Mesendoderm (in vitro differentiated cells): ENCODE measurements around the gene WDR64.

Source experiments
- DNase-seq: peaks from one replicate; pipeline ENCODE4 v3.0.0; 2013
- H2AK5ac ChIP-seq: 2 replicates; pipeline ENCODE4 v1.6.1; 2013; ENCODE audit warnings: low read length, inconsistent platforms
- H2BK120ac ChIP-seq: 2 replicates; pipeline ENCODE4 v1.6.1; 2013; ENCODE audit warnings: low read depth, mild to moderate bottlenecking, low read length, moderate library complexity, mixed read lengths
- H2BK15ac ChIP-seq: replicated peaks from 2 replicates; pipeline ENCODE4 v1.6.1; 2013; ENCODE audit warnings: low read depth, mild to moderate bottlenecking, moderate library complexity
- H2BK5ac ChIP-seq: 2 replicates; pipeline ENCODE4 v1.6.1; 2013; ENCODE audit warnings: low read length, inconsistent platforms
- H3K18ac ChIP-seq: 2 replicates; pipeline ENCODE4 v1.6.1; 2013; ENCODE audit warnings: mild to moderate bottlenecking, low read length, mixed read lengths
- H3K23ac ChIP-seq: one replicate; pipeline ENCODE4 v1.6.1; 2013; ENCODE audit warnings: low read length
- H3K27ac ChIP-seq: 2 replicates; pipeline ENCODE4 v1.5.1; 2013; ENCODE audit warnings: low read depth, mild to moderate bottlenecking, inconsistent platforms, low read length, moderate library complexity
- H3K27me3 ChIP-seq: 2 replicates; pipeline ENCODE4 v1.6.1; 2013; ENCODE audit warnings: low read length, control low read depth, mild to moderate bottlenecking, inconsistent platforms; ENCODE audit not compliant: insufficient read depth, poor library complexity
- H3K36me3 ChIP-seq: 2 replicates; pipeline ENCODE4 v1.6.1; 2013; ENCODE audit warnings: low read length, inconsistent platforms; ENCODE audit not compliant: control insufficient read depth, insufficient read depth
- H3K4ac ChIP-seq: one replicate; pipeline ENCODE4 v1.6.1; 2013; ENCODE audit warnings: low read depth, mild to moderate bottlenecking, low read length, moderate library complexity
- H3K4me1 ChIP-seq: 2 replicates; pipeline ENCODE4 v1.6.1; 2013; ENCODE audit warnings: low read depth, low read length, inconsistent platforms; ENCODE audit not compliant: control insufficient read depth
- H3K4me2 ChIP-seq: 2 replicates; pipeline ENCODE4 v1.6.1; 2013; ENCODE audit warnings: low read length
- H3K4me3 ChIP-seq: 2 replicates; pipeline ENCODE4 v1.5.1; 2013; ENCODE audit warnings: mild to moderate bottlenecking, low read length
- H3K56ac ChIP-seq: one replicate; pipeline ENCODE4 v1.6.1; 2013; ENCODE audit warnings: low read length
- H3K79me1 ChIP-seq: 2 replicates; pipeline ENCODE4 v1.6.1; 2013; ENCODE audit warnings: low read length, inconsistent platforms
- H3K79me2 ChIP-seq: 2 replicates; pipeline ENCODE4 v1.6.1; 2013; ENCODE audit warnings: mild to moderate bottlenecking, low read length; ENCODE audit not compliant: control insufficient read depth, insufficient read depth
- H3K9ac ChIP-seq: 2 replicates; pipeline ENCODE4 v1.6.1; 2013; ENCODE audit warnings: low read length, inconsistent platforms
- H4K5ac ChIP-seq: one replicate; pipeline ENCODE4 v1.6.1; 2013; ENCODE audit warnings: low read length
- H4K8ac ChIP-seq: one replicate; pipeline ENCODE4 v1.6.1; 2013; ENCODE audit warnings: low read depth, mild to moderate bottlenecking, control low read depth, low read length, moderate library complexity
- WGBS: extraction: QIAGEN DNeasy Blood & Tissue Kit; methylation state at CpG from one replicate; pipeline ENCODE4 v1.1.7; 2013; ENCODE audit warnings: low lambda C conversion rate, missing lambda C conversion rate; ENCODE audit not compliant: insufficient coverage; ENCODE audit errors: extremely low coverage; 5-methylcytosine and 5-hydroxymethylcytosine counted together

Gene WDR64

DNA sequence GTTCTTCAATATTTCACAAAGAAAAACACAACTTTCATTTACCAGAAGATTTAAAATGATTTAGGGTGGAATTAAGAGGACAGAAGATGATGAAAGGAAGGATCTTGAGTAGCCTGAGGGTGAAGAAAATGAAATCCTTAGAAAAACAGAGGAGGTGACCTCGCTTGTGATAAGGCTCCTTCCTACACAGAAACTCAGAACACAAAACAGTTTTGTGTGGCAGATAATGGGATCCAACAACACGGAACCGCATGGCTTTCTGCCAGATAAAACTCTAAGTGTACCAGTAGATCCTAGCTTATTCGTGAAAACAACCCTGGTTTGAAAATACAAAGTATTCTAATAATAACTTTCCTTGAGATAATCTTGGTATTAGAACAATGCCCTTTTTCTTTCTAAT, 121.9 kb downstream of the WDR64 start:
- no CpG with 5 or more reads among the region's 4 CpGs for WGBS
- H4K8ac ChIP-seq = no peak overlapping the region
- no peak overlapping the region for H3K56ac ChIP-seq
- no peak overlapping the region for H2AK5ac ChIP-seq
- no peak overlapping the region for H2BK5ac ChIP-seq
- no peak overlapping the region for H3K27ac ChIP-seq
- DNase-seq = no peak
- no peak overlapping the region for H3K4ac ChIP-seq
- H3K4me3 ChIP-seq = no peak overlapping the region
- H3K4me1 ChIP-seq = no peaks in the 10 kb centered on the region
- no peaks in the 10 kb centered on the region for H3K79me2 ChIP-seq
- H3K23ac ChIP-seq = no peak overlapping the region
- H3K79me1 ChIP-seq = no peaks in the 10 kb centered on the region
- H2BK15ac ChIP-seq = no peak overlapping the region
- no peak overlapping the region for H3K18ac ChIP-seq
- H3K4me2 ChIP-seq = no peak overlapping the region
- H3K27me3 ChIP-seq = no peaks in the 10 kb centered on the region
- H2BK120ac ChIP-seq = no peak overlapping the region
- no peak overlapping the region for H4K5ac ChIP-seq
- H3K36me3 ChIP-seq = no peaks in the 10 kb centered on the region
- no peak overlapping the region for H3K9ac ChIP-seq

DNA sequence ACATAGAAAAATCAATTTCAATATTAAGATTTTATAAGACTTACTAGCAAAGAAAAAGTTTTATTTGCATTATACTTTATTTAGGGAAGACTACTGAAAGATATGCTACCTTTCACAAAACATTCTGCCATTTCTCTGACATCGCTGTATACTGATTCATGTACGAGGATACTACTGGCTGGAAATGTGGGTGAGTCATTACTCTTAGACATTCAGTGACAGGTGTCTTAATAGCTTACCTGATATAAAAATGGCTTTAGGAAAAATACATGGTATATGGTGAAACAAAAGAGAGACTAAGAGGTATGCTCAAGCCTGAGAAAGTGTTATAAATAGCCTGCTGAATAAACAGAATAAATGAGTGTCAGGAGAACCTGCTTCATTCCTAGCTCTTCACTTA, 122.9 kb downstream of the WDR64 start:
- H3K36me3 ChIP-seq = no peaks in the 10 kb centered on the region
- H3K4me2 ChIP-seq = no peak overlapping the region
- no peak overlapping the region for H3K4ac ChIP-seq
- H3K4me1 ChIP-seq = no peaks in the 10 kb centered on the region
- no peaks in the 10 kb centered on the region for H3K79me1 ChIP-seq
- H4K8ac ChIP-seq = no peak overlapping the region
- H3K27me3 ChIP-seq = no peaks in the 10 kb centered on the region
- WGBS = no CpG with 5 or more reads among the region's 2 CpGs
- no peak overlapping the region for H3K23ac ChIP-seq
- no peaks in the 10 kb centered on the region for H3K79me2 ChIP-seq
- no peak overlapping the region for H3K4me3 ChIP-seq
- H2BK5ac ChIP-seq = no peak overlapping the region
- H3K18ac ChIP-seq = no peak overlapping the region
- H2AK5ac ChIP-seq = no peak overlapping the region
- H3K56ac ChIP-seq = no peak overlapping the region
- no peak overlapping the region for H4K5ac ChIP-seq
- no peak overlapping the region for H2BK15ac ChIP-seq
- no peak for DNase-seq
- H2BK120ac ChIP-seq = no peak overlapping the region
- no peak overlapping the region for H3K27ac ChIP-seq
- H3K9ac ChIP-seq = no peak overlapping the region

DNA sequence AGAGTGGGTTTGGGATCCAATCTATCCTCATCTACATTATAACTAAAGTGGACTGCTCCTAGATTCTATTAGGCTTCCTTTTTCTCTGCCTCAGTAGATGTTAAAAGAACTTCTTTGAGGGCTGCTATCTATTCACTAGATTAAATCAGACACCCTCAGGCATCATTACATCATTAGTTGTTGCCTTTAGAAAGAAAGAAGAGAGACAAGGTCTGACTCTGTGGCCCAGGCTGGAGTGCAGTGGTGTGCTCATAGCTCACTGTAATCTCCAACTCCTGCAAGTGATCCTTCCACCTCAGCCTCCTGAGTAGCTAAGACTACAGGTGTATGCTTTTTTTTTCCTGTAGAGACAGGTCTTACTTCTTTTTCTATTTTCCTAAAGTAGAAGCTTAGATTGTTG, 124.8 kb downstream of the WDR64 start:
- Histone ChIP-seq H3K4ac (no peak overlapping the region), H4K5ac (no peak overlapping the region), H3K79me1 (no peaks in the 10 kb centered on the region), H3K4me3 (no peak overlapping the region), H3K79me2 (no peaks in the 10 kb centered on the region), H3K9ac (no peak overlapping the region), H3K56ac (no peak overlapping the region), H3K18ac (no peak overlapping the region), H3K27ac (no peak overlapping the region), H3K4me2 (no peak overlapping the region), H2BK5ac (no peak overlapping the region), H2AK5ac (no peak overlapping the region), H3K4me1 (no peaks in the 10 kb centered on the region), H2BK15ac (no peak overlapping the region), H3K27me3 (no peaks in the 10 kb centered on the region), H3K23ac (no peak overlapping the region), H3K36me3 (no peaks in the 10 kb centered on the region), H2BK120ac (no peak overlapping the region), H4K8ac (no peak overlapping the region)
- DNase-seq = peak; percentile 34

DNA sequence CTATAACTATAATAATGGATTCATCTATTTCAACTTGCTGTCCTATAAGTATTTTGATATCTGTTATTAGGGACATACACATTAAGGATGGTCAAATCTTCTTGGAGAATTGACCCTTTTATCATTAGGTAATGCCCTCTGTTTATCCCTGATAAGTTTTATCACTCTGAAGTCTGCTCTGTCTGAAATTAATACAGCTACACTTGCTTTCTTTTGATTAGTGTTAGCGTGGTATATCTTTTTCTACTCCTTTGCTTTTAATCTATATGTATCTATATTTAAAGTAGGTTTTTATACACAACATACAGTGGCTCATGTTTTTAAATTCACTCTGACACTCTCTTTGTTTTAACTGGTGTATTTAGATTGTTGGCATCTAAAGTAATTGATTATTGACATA, 126.0 kb downstream of the WDR64 start:
- Histone ChIP-seq H3K4me2 (no peak overlapping the region), H3K36me3 (no peaks in the 10 kb centered on the region), H3K4me1 (no peaks in the 10 kb centered on the region), H3K27me3 (no peaks in the 10 kb centered on the region), H2BK120ac (no peak overlapping the region), H3K4me3 (no peak overlapping the region), H3K9ac (no peak overlapping the region), H4K8ac (no peak overlapping the region), H2BK15ac (no peak overlapping the region), H4K5ac (no peak overlapping the region), H3K79me2 (no peaks in the 10 kb centered on the region), H3K56ac (no peak overlapping the region), H3K79me1 (no peaks in the 10 kb centered on the region), H3K23ac (no peak overlapping the region), H3K27ac (no peak overlapping the region), H2BK5ac (no peak overlapping the region), H3K4ac (no peak overlapping the region), H3K18ac (no peak overlapping the region), H2AK5ac (no peak overlapping the region)
- no peak for DNase-seq
- no CpG with 5 or more reads among the region's 1 CpG for WGBS

DNA sequence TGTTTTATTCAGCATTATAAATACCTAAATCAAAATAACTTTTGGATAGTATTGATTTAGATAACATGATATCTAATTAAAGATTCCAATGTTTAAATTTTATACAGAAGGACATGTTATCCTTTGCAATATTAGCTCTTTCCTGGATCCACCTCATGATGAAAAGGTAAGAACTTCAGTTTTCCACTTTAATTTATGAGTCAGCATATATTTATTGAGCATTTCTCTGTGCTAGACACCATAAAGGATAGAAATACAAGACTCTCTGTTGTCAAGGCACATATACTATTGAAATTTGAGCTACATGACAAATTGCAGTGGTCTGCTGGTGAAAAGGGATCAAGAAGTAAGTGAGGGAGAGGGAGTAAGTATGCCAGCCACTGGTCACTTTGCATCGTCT, 127.8 kb downstream of the WDR64 start:
- H4K5ac ChIP-seq = no peak overlapping the region
- no peak overlapping the region for H3K9ac ChIP-seq
- H4K8ac ChIP-seq = no peak overlapping the region
- no peak for DNase-seq
- H3K4me3 ChIP-seq = no peak overlapping the region
- H3K23ac ChIP-seq = no peak overlapping the region
- no peak overlapping the region for H2AK5ac ChIP-seq
- H3K4me2 ChIP-seq = no peak overlapping the region
- H2BK15ac ChIP-seq = no peak overlapping the region
- no peak overlapping the region for H3K4ac ChIP-seq
- no peaks in the 10 kb centered on the region for H3K79me1 ChIP-seq
- no peak overlapping the region for H3K18ac ChIP-seq
- no peaks in the 10 kb centered on the region for H3K36me3 ChIP-seq
- WGBS = no CpG with 5 or more reads among the region's 1 CpG
- H2BK5ac ChIP-seq = no peak overlapping the region
- no peaks in the 10 kb centered on the region for H3K79me2 ChIP-seq
- no peak overlapping the region for H3K56ac ChIP-seq
- H2BK120ac ChIP-seq = no peak overlapping the region
- no peaks in the 10 kb centered on the region for H3K4me1 ChIP-seq
- H3K27ac ChIP-seq = no peak overlapping the region
- no peaks in the 10 kb centered on the region for H3K27me3 ChIP-seq

DNA sequence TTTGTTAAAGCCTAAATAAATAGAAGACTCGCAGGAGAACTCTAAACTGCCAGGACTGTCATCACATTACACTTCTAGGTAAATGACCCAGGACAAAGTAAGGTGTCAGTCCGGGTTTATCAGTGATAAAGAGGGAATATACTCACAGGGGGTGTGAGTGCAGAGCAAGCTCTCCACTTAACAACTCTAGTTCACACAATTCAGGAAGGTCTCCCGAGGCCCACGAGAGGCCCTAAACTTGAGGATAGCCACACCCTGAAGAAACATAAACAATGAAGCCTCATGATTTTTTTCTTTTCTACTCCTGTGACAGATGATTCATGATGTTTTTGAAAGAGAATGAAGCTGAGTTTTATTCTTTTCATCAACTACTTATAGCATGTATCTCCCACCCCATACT, 130.3 kb downstream of the WDR64 start:
- WGBS = no CpG with 5 or more reads among the region's 4 CpGs

More for the DNA sequence above, 130.3 kb downstream of the WDR64 start:
- Histone ChIP-seq H2BK5ac (no peak overlapping the region), H2BK120ac (no peak overlapping the region), H3K4me2 (no peak overlapping the region), H3K27me3 (no peaks in the 10 kb centered on the region), H3K36me3 (no peaks in the 10 kb centered on the region), H3K56ac (no peak overlapping the region), H3K27ac (no peak overlapping the region), H3K23ac (no peak overlapping the region), H3K4ac (no peak overlapping the region), H3K79me2 (no peaks in the 10 kb centered on the region), H3K18ac (no peak overlapping the region), H3K9ac (no peak overlapping the region), H3K4me1 (no peaks in the 10 kb centered on the region), H3K79me1 (no peaks in the 10 kb centered on the region), H4K8ac (no peak overlapping the region), H2AK5ac (no peak overlapping the region), H4K5ac (no peak overlapping the region), H3K4me3 (no peak overlapping the region), H2BK15ac (no peak overlapping the region)
- DNase-seq = peak; percentile 28
